ENCODE results near the gene HSBP1. TPM values are rescaled to one million over a fixed set of nuclear protein-coding genes. Genes with fewer than 3 reads are reported as not detected.

HSBP1 gene
- total RNA-seq, 1 donor from 2014 or later = 218 TPM

DNA sequence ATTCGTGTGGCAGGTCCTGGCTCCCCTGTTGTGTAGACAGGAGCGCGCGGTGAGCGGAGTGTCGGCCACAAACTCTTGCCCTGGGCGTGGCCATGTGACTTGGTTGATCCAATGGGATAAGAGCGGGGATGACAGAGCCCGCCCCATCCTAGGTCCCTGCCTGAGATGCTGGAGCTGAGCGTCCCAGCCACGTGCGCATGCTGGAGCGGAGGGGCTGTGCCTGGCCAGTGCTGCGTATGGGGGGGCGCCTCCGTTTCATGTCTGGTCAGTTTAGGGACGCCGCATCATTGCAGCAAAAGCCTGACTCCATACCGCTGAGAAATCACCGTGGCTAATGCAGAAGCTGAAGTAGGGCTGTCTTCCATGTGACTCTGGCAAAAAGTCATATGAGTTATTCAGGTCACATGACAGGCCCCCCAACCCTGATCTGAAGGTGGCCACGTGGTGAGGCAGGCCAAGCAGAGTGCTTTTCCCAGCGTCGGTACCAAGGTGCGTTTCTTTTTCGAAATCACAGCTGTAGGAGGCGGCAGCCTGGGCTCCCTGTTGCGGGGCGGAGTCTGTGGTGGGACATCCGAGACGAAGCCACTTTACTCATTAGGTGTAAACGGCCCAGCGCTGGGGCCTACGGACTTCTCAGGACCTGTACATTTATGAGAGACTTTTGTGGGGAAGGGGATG lies 22.5 kb downstream of the HSBP1 start:
- H3K27ac Mint-ChIP-seq (ENCODE audit: unreplicated experiment) = no peak overlapping the region
- H3K4me1 Mint-ChIP-seq (ENCODE audit: low read depth, unreplicated experiment) = peaks cover 14% of the 10 kb centered on the region
- peaks cover 12% of the 10 kb centered on the region for H3K27me3 Mint-ChIP-seq (ENCODE audit: unreplicated experiment)
- no peak overlapping the region for H3K4me3 Mint-ChIP-seq (ENCODE audit: unreplicated experiment)
- DNase-seq = no peak
- peaks cover 4% of the 10 kb centered on the region for H3K9me3 Mint-ChIP-seq (ENCODE audit: unreplicated experiment)
- H3K36me3 Mint-ChIP-seq (ENCODE audit: unreplicated experiment) = peaks cover 5% of the 10 kb centered on the region
- no peak for TF ChIP-seq CTCF (IDR thresholded peaks at IDR 0.05; ENCODE audit: partially characterized antibody, unreplicated experiment)

GRCh38 chr16:83830769-83831455 lies 23.1 kb downstream of the HSBP1 start:
- peaks cover 4% of the 10 kb centered on the region for H3K9me3 Mint-ChIP-seq (ENCODE audit: unreplicated experiment)
- peaks cover 14% of the 10 kb centered on the region for H3K4me1 Mint-ChIP-seq (ENCODE audit: low read depth, unreplicated experiment)
- no peak overlapping the region for H3K27ac Mint-ChIP-seq (ENCODE audit: unreplicated experiment)
- peaks cover 5% of the 10 kb centered on the region for H3K36me3 Mint-ChIP-seq (ENCODE audit: unreplicated experiment)
- H3K4me3 Mint-ChIP-seq (ENCODE audit: unreplicated experiment) = no peak overlapping the region
- no peak for DNase-seq
- H3K27me3 Mint-ChIP-seq (ENCODE audit: unreplicated experiment) = peaks cover 12% of the 10 kb centered on the region
- no peak for TF ChIP-seq CTCF (IDR thresholded peaks at IDR 0.05; ENCODE audit: partially characterized antibody, unreplicated experiment)

GRCh38 chr16:83831456-83831987 lies 23.7 kb downstream of the HSBP1 start:
- H3K27me3 Mint-ChIP-seq (ENCODE audit: unreplicated experiment) = peaks cover 12% of the 10 kb centered on the region
- peaks cover 14% of the 10 kb centered on the region for H3K4me1 Mint-ChIP-seq (ENCODE audit: low read depth, unreplicated experiment)

DNA sequence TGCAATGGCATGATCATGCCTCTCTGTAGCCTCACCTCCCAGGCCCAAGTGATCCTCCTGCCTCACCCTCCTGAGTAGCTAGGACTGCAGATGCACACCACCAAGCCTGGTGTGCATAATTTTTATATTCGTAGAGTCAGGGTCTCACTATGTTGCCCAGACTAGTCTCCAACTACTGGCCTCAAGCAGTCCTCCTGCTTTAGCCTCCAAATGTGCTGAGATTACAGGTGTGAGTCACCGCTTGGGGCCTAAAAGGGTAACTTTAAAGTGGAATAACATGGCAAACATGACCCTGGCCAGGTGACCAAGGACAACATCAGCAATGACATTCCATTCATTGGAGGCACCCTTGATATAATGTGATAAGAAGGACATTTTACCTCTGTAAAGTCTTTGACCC lies 26.1 kb downstream of the HSBP1 start:
- Mint-ChIP-seq H3K9me3 (ENCODE audit: unreplicated experiment) (peaks cover 2% of the 10 kb centered on the region), H3K27me3 (ENCODE audit: unreplicated experiment) (peaks cover 6% of the 10 kb centered on the region), H3K4me3 (ENCODE audit: unreplicated experiment) (no peak overlapping the region), H3K4me1 (ENCODE audit: low read depth, unreplicated experiment) (peaks cover 9% of the 10 kb centered on the region), H3K27ac (ENCODE audit: unreplicated experiment) (no peak overlapping the region), H3K36me3 (ENCODE audit: unreplicated experiment) (peaks cover 5% of the 10 kb centered on the region)
- DNase-seq = no peak
- no peak for TF ChIP-seq CTCF (IDR thresholded peaks at IDR 0.05; ENCODE audit: partially characterized antibody, unreplicated experiment)

More at GRCh38 chr16:83831456-83831987, 23.7 kb downstream of the HSBP1 start:
- H3K9me3 Mint-ChIP-seq (ENCODE audit: unreplicated experiment) = peaks cover 4% of the 10 kb centered on the region
- peak; percentile 35 for DNase-seq
- H3K36me3 Mint-ChIP-seq (ENCODE audit: unreplicated experiment) = peaks cover 5% of the 10 kb centered on the region
- H3K27ac Mint-ChIP-seq (ENCODE audit: unreplicated experiment) = no peak overlapping the region
- H3K4me3 Mint-ChIP-seq (ENCODE audit: unreplicated experiment) = no peak overlapping the region
- TF ChIP-seq CTCF (IDR thresholded peaks at IDR 0.05; ENCODE audit: partially characterized antibody, unreplicated experiment) = no peak

Data from glutamatergic neuron (in vitro differentiated cells).